MM.1S (cell line): ENCODE measurements around the gene TTC6.

ENCODE experiments used
- DNase-seq: peaks from one replicate; pipeline ENCODE4 v3.0.0-alpha.2; 2015
- H2AFZ ChIP-seq: fragments of 300-600 bp; sonication (generic); 2 replicates; pipeline ENCODE4 v1.6.0; 2016; ENCODE audit warnings: antibody characterized with exemption, low read length
- H3F3A ChIP-seq: fragments of 300-600 bp; sonication (generic); 2 replicates; pipeline ENCODE4 v1.6.1; 2016; ENCODE audit warnings: mild to moderate bottlenecking, antibody characterized with exemption, low read length, moderate library complexity, mixed read lengths; ENCODE audit not compliant: insufficient read depth
- H3K27ac ChIP-seq: fragments of 300-600 bp; sonication (generic); 2 replicates; pipeline ENCODE4 v1.5.1; 2016; ENCODE audit warnings: mild to moderate bottlenecking, low read length
- H3K27me3 ChIP-seq: fragments of 300-600 bp; sonication (generic); replicated peaks from 2 replicates; pipeline ENCODE4 v1.6.0; 2016; ENCODE audit warnings: low read length; ENCODE audit not compliant: insufficient read depth
- H3K36me3 ChIP-seq: fragments of 300-600 bp; sonication (generic); replicated peaks from 2 replicates; pipeline ENCODE4 v1.6.1; 2016; ENCODE audit warnings: mild to moderate bottlenecking, low read length, mixed read lengths; ENCODE audit not compliant: insufficient read depth
- H3K4me1 ChIP-seq: fragments of 300-600 bp; sonication (generic); 2 replicates; pipeline ENCODE4 v1.6.1; 2016; ENCODE audit warnings: low read length, mixed read lengths
- H3K4me2 ChIP-seq: fragments of 300-600 bp; sonication (generic); 2 replicates; pipeline ENCODE4 v1.6.0; 2016; ENCODE audit warnings: low read depth, low read length
- H3K4me3 ChIP-seq: fragments of 300-600 bp; sonication (generic); 2 replicates; pipeline ENCODE4 v1.5.1; 2016; ENCODE audit warnings: low read length, mixed read lengths
- H3K79me2 ChIP-seq: fragments of 300-600 bp; sonication (generic); 2 replicates; pipeline ENCODE4 v1.6.1; 2016; ENCODE audit warnings: mixed run types, low read length, mixed read lengths
- H3K9ac ChIP-seq: fragments of 300-600 bp; sonication (generic); 2 replicates; pipeline ENCODE4 v1.6.1; 2016; ENCODE audit warnings: low read length, mixed read lengths
- H3K9me2 ChIP-seq: fragments of 300-600 bp; sonication (generic); replicated peaks from 2 replicates; pipeline ENCODE4 v1.6.1; 2016; ENCODE audit warnings: mild to moderate bottlenecking, low read length, mixed read lengths; ENCODE audit not compliant: insufficient read depth
- H3K9me3 ChIP-seq: fragments of 300-600 bp; sonication (generic); replicated peaks from 2 replicates; pipeline ENCODE4 v1.6.1; 2016; ENCODE audit warnings: mild to moderate bottlenecking, low read length, mixed read lengths; ENCODE audit not compliant: insufficient read depth
- H4K20me1 ChIP-seq: fragments of 300-600 bp; sonication (generic); 2 replicates; pipeline ENCODE4 v1.6.1; 2016; ENCODE audit warnings: mild to moderate bottlenecking, low read length, moderate library complexity, mixed read lengths; ENCODE audit not compliant: insufficient read depth
- EZH2 ChIP-seq: fragments of 300-600 bp; sonication (generic); optimal IDR thresholded peaks from 2 replicates; pipeline ENCODE3; 2017; ENCODE audit warnings: low read depth, mild to moderate bottlenecking, antibody characterized with exemption, low read length, mixed read lengths
- EZH2phosphoT487 ChIP-seq: fragments of 300-600 bp; sonication (generic); IDR thresholded peaks from 2 replicates; pipeline ENCODE4 v1.6.1; 2018; ENCODE audit warnings: antibody characterized with exemption, low read length
- TF ChIP-seq, protein P1 (sequence below): fragments of 300-600 bp; sonication (generic); IDR thresholded peaks from 2 replicates; pipeline ENCODE4 v1.5.1; 2016; ENCODE audit warnings: antibody characterized with exemption, low read length, mixed read lengths

Gene TTC6

DNA sequence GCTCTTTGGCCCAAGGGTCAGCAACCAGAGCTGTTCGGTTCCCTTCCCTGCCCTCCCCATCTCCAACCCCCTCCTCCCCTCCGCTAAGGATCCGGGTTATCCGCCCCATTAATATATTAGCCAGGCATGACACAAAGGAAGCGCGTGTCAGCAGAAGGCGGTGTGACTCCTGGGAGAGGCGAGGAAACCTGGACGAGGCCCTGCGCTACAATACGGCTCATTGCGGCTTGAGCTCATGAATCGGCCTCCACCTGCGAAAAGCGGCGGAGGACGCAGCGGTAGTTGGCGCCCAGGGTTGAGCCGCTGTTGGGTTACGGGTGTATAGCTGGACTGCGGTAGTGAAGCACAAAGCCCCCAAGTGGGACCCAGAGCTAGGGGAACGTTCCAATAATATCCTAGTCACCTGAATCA, 10.3 kb upstream of the TTC6 start:
- no peak for DNase-seq
- Histone ChIP-seq H3K9me2 (no peaks in the 10 kb centered on the region), H3K27me3 (no peaks in the 10 kb centered on the region), H3K4me3 (no peak overlapping the region), H3K27ac (no peak overlapping the region), H3K4me2 (no peak overlapping the region), H3K36me3 (no peaks in the 10 kb centered on the region), H3K79me2 (no peaks in the 10 kb centered on the region), H3K9me3 (no peaks in the 10 kb centered on the region), H4K20me1 (no peaks in the 10 kb centered on the region), H3K4me1 (no peaks in the 10 kb centered on the region), H3K9ac (no peak overlapping the region), H2AFZ (no peak overlapping the region), H3F3A (no peaks in the 10 kb centered on the region)
- TF ChIP-seq, protein P1, sequence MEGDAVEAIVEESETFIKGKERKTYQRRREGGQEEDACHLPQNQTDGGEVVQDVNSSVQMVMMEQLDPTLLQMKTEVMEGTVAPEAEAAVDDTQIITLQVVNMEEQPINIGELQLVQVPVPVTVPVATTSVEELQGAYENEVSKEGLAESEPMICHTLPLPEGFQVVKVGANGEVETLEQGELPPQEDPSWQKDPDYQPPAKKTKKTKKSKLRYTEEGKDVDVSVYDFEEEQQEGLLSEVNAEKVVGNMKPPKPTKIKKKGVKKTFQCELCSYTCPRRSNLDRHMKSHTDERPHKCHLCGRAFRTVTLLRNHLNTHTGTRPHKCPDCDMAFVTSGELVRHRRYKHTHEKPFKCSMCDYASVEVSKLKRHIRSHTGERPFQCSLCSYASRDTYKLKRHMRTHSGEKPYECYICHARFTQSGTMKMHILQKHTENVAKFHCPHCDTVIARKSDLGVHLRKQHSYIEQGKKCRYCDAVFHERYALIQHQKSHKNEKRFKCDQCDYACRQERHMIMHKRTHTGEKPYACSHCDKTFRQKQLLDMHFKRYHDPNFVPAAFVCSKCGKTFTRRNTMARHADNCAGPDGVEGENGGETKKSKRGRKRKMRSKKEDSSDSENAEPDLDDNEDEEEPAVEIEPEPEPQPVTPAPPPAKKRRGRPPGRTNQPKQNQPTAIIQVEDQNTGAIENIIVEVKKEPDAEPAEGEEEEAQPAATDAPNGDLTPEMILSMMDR, result no peak
- TF ChIP-seq EZH2 (no peak), EZH2phosphoT487 (no peak)

GRCh38 chr14:37585971-37586796, 9.2 kb upstream of the TTC6 start:
- no peaks in the 10 kb centered on the region for H3K9me2 ChIP-seq
- no peak for DNase-seq
- no peak overlapping the region for H3K27ac ChIP-seq
- H4K20me1 ChIP-seq, result no peaks in the 10 kb centered on the region
- no peak overlapping the region for H3K4me2 ChIP-seq
- H3K79me2 ChIP-seq, result no peaks in the 10 kb centered on the region
- TF ChIP-seq EZH2, result no peak
- TF ChIP-seq, protein P1, result no peak
- no peak for TF ChIP-seq EZH2phosphoT487
- no peaks in the 10 kb centered on the region for H3K9me3 ChIP-seq
- no peak overlapping the region for H3K9ac ChIP-seq
- no peaks in the 10 kb centered on the region for H3K36me3 ChIP-seq
- H3F3A ChIP-seq, result no peaks in the 10 kb centered on the region
- no peaks in the 10 kb centered on the region for H3K4me1 ChIP-seq
- no peak overlapping the region for H3K4me3 ChIP-seq
- no peaks in the 10 kb centered on the region for H3K27me3 ChIP-seq
- H2AFZ ChIP-seq, result no peak overlapping the region

GRCh38 chr14:37586797-37587130, 8.7 kb upstream of the TTC6 start:
- DNase-seq, result no peak
- Histone ChIP-seq H3K4me2 (no peak overlapping the region), H3F3A (no peaks in the 10 kb centered on the region), H3K4me3 (no peak overlapping the region), H3K4me1 (no peaks in the 10 kb centered on the region), H3K36me3 (no peaks in the 10 kb centered on the region), H3K27me3 (no peaks in the 10 kb centered on the region), H4K20me1 (no peaks in the 10 kb centered on the region), H3K9ac (no peak overlapping the region), H2AFZ (no peak overlapping the region), H3K79me2 (no peaks in the 10 kb centered on the region), H3K27ac (no peak overlapping the region), H3K9me3 (no peaks in the 10 kb centered on the region), H3K9me2 (no peaks in the 10 kb centered on the region)
- TF ChIP-seq EZH2phosphoT487 (no peak), EZH2 (no peak)
- TF ChIP-seq, protein P1, result no peak
